Chondrocyte (in vitro differentiated cells): ENCODE data around the gene ALDH7A1. TPM values are rescaled to one million over a fixed set of nuclear protein-coding genes. Genes with fewer than 3 reads are reported as not detected.

Experiments used
- DNase-seq: peaks from one replicate; pipeline ENCODE4 v3.0.0; 2021; ENCODE audit warnings: mixed read lengths, low spot score
- H3K27ac Mint-ChIP-seq: one replicate; pipeline ENCODE4 v1.8.0; 2021; ENCODE audit warnings: mild to moderate bottlenecking, moderate library complexity, mixed read lengths; ENCODE audit not compliant: unreplicated experiment
- H3K27me3 Mint-ChIP-seq: 2 replicates; pipeline ENCODE4 v1.8.0; 2021; ENCODE audit warnings: low read depth, mixed read lengths
- H3K36me3 Mint-ChIP-seq: 2 replicates; pipeline ENCODE4 v1.8.0; 2021; ENCODE audit warnings: low read depth, mixed read lengths
- H3K4me1 Mint-ChIP-seq: 2 replicates; pipeline ENCODE4 v1.8.0; 2021; ENCODE audit warnings: low read depth, mild to moderate bottlenecking, mixed read lengths
- H3K4me3 Mint-ChIP-seq: one replicate; pipeline ENCODE4 v1.8.0; 2021; ENCODE audit warnings: mild to moderate bottlenecking, moderate library complexity, mixed read lengths; ENCODE audit not compliant: unreplicated experiment
- H3K9me3 Mint-ChIP-seq: 2 replicates; pipeline ENCODE4 v1.8.0; 2021; ENCODE audit warnings: low read depth, mixed read lengths
- total RNA-seq: library from RNA; stranded (reverse); gene quantifications from 3 replicates; pipeline ENCODE4 v1.2.1, GENCODE V29; 2021
- TF ChIP-seq, protein P1 (sequence below): fragments of 200-600 bp; sonication (generic); IDR thresholded peaks from 2 replicates; pipeline ENCODE4 v1.5.0; 2021; ENCODE audit warnings: antibody characterized with exemption, mild to moderate bottlenecking, moderate library complexity

ALDH7A1 gene
- total RNA-seq, 1 donor from 2014 or later, result 54.0 TPM

DNA sequence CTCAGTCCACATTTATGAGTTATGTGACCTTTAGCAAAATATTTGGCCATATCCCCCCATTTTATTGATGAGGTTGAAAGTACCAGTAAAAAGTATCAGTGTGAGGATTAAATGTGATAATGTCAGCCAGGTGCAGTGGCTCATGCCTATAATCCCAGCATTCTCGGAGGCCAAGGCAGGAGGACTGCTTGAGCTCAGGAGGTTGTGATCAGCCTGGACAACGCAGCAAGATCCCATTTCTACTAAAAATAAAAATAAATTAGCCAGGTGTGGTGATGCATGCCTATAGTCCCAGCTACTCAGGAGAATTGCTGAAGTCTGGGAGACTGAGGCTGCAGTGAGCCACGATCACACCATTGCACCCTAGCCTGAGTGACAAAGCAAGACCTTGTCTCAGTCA lies 100.6 kb downstream of the ALDH7A1 start:
- Mint-ChIP-seq H3K36me3 (peaks cover 45% of the 10 kb centered on the region), H3K4me1 (peaks cover 38% of the 10 kb centered on the region), H3K4me3 (no peak overlapping the region), H3K9me3 (no peaks in the 10 kb centered on the region), H3K27me3 (no peaks in the 10 kb centered on the region), H3K27ac (peak overlapping the region; percentile 51)
- TF ChIP-seq, protein P1, sequence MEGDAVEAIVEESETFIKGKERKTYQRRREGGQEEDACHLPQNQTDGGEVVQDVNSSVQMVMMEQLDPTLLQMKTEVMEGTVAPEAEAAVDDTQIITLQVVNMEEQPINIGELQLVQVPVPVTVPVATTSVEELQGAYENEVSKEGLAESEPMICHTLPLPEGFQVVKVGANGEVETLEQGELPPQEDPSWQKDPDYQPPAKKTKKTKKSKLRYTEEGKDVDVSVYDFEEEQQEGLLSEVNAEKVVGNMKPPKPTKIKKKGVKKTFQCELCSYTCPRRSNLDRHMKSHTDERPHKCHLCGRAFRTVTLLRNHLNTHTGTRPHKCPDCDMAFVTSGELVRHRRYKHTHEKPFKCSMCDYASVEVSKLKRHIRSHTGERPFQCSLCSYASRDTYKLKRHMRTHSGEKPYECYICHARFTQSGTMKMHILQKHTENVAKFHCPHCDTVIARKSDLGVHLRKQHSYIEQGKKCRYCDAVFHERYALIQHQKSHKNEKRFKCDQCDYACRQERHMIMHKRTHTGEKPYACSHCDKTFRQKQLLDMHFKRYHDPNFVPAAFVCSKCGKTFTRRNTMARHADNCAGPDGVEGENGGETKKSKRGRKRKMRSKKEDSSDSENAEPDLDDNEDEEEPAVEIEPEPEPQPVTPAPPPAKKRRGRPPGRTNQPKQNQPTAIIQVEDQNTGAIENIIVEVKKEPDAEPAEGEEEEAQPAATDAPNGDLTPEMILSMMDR, result no peak
- no peak for DNase-seq

DNA sequence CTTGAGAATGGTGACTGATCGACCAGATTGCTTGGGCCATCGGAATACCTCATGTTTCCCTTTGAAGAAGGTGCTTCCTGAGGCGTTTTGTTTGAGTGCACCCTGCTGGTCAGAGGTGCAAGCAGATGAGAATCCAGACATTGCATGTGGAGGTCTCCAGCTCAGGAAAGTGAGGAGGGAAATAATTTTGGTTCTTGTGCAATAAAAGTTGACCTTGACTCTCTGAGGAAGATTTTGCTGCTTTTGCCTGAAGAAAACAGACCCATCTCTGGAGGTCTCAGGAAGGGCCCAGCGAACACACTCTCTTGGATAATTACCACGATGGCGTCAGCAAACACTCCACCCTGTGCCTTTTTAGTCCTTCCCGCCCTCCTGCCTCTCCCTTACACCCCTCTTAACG lies 102.1 kb downstream of the ALDH7A1 start:
- Mint-ChIP-seq H3K9me3 (no peaks in the 10 kb centered on the region), H3K4me3 (no peak overlapping the region), H3K27ac (no peak overlapping the region), H3K36me3 (peaks cover 50% of the 10 kb centered on the region), H3K4me1 (peaks cover 52% of the 10 kb centered on the region), H3K27me3 (no peaks in the 10 kb centered on the region)
- no peak for DNase-seq
- TF ChIP-seq, protein P1, result peak; percentile 41

DNA sequence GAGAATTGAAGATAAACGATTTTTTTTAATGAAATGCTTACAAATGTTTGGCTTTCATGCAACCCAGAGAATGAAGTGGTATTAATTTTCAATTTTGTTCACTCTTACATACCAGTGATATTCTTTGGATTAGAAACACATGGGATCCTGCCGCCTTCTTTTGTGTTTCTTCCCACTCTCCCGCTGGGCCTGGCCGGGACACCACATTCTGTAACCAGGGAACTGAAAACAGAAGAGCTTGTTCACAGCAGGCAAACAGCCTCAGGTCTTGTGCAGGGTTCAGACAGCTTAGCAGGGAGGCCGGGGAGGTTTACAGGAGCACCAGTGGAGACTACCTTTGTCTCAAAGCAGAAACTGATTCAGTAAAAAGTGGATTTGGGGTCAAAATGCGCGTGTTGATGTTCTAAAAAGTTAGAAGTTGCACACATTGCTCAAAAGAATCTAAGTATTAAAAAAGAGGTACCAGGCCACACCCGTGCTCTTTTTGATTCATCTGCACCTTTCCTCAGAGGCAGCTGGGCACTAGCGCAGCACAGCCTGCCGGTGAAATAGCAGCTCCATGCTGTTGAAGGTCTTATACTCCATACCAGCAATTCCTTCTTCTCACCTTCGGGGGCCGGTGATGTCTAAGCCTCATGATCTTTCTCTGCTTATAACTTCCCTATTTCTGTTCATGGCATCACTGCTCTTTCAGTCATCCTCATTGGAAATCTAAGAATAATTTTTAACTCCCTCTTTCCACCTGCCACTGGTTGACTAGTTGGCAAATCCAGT lies 104.7 kb downstream of the ALDH7A1 start:
- peak overlapping the region; percentile 98 for H3K27ac Mint-ChIP-seq
- no peaks in the 10 kb centered on the region for H3K27me3 Mint-ChIP-seq
- H3K9me3 Mint-ChIP-seq, result no peaks in the 10 kb centered on the region
- DNase-seq, result no peak
- TF ChIP-seq, protein P1, result peak; percentile 70
- H3K4me3 Mint-ChIP-seq, result no peak overlapping the region
- peaks cover 55% of the 10 kb centered on the region for H3K36me3 Mint-ChIP-seq
- peaks cover 44% of the 10 kb centered on the region for H3K4me1 Mint-ChIP-seq

DNA sequence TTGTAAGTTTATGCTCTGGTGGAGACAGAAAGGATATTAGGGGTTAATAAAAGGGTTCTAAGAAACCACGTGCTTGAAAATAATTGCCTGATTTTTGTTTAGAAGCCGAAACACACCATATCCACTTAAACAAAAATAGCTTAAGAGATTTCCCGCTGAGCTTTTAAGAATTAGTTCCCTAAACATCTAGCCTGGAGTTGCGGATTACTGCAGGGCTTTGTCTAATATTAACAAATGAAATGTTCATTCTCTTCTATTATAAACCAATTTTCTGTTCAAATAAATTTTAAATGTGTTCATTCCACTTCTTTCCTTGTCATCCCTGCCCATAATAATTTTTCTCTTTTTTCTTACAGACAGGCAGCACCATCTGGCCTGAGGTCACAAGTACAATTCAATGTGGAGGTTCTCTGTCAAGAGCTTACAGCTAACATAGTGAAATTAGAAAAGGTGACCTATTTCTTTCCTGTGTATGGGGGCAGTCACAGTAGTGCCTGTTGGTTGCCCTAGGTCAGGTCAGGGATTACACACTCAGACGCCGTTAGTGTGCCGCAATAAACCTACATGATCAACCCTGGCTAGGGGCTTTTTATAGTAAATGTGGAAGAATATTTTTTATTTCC lies 106.5 kb downstream of the ALDH7A1 start:
- peak overlapping the region; percentile 85 for H3K27ac Mint-ChIP-seq
- H3K36me3 Mint-ChIP-seq, result peaks cover 60% of the 10 kb centered on the region
- no peak for DNase-seq
- no peaks in the 10 kb centered on the region for H3K27me3 Mint-ChIP-seq
- no peaks in the 10 kb centered on the region for H3K9me3 Mint-ChIP-seq
- TF ChIP-seq, protein P1, result no peak
- no peak overlapping the region for H3K4me3 Mint-ChIP-seq
- H3K4me1 Mint-ChIP-seq, result peaks cover 44% of the 10 kb centered on the region

DNA sequence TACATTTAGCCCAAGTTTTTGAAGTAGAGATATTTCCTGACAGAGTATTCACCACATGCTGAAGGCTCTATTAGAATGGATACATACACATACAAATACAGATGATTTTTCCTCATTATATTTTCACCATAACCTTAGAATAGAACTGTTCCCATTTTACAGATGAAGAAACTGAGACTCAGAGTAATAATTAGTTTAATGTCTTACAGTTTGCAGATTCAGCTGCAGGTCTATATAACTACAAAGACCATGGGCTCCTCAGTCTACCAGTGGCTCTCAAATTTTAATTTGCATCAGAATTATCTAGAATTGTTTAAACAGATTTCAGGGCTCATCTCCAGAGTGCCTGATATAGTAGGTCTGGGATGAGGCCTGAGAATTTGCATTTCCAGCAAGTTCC lies 107.4 kb downstream of the ALDH7A1 start:
- H3K9me3 Mint-ChIP-seq, result no peaks in the 10 kb centered on the region
- DNase-seq, result no peak
- no peaks in the 10 kb centered on the region for H3K27me3 Mint-ChIP-seq
- no peak overlapping the region for H3K4me3 Mint-ChIP-seq
- no peak overlapping the region for H3K27ac Mint-ChIP-seq
- H3K36me3 Mint-ChIP-seq, result peaks cover 61% of the 10 kb centered on the region
- peaks cover 47% of the 10 kb centered on the region for H3K4me1 Mint-ChIP-seq
- TF ChIP-seq, protein P1, result no peak
